SK-N-SH (cell line): ENCODE results near the gene DEPDC1B. TPM values are rescaled to one million over a fixed set of nuclear protein-coding genes. Genes with fewer than 3 reads are reported as not detected.
"Not testable (repeated sequence)": the region's sequence is repeated elsewhere in the genome, so short reads cannot be mapped to it uniquely, and the experiment has no call there.

Source experiments
- CTCF ChIA-PET: fragments of 300-600, 350-600 bp; formaldehyde crosslinking; extraction: SDS; loops from one replicate; lab custom pipeline; 2021; lab: Yijun Ruan, JAX
- POLR2A ChIA-PET: fragments of 350-600 bp; sonication (Branson Sonifier 250); formaldehyde crosslinking; extraction: SDS; loops from one replicate; lab custom pipeline; 2020; ENCODE audit warnings: antibody characterized with exemption, inconsistent platforms; lab: Yijun Ruan, JAX
- DNase-seq: peaks from one replicate; pipeline ENCODE4 v3.0.0; 2012
- H2AFZ ChIP-seq: fragments of 200-600 bp; sonication (generic); 2 replicates; pipeline ENCODE4 v1.8.1; 2016; ENCODE audit warnings: antibody characterized with exemption, mild to moderate bottlenecking, low read depth
- H3F3A ChIP-seq: fragments of 200-600 bp; sonication (generic); replicated peaks from 2 replicates; pipeline ENCODE3; 2016; ENCODE audit warnings: antibody characterized with exemption, mild to moderate bottlenecking; ENCODE audit not compliant: insufficient read depth
- H3K27ac ChIP-seq, 2 experiments: fragments of 200-500 bp in 1 of 2; fragments of 200-600 bp in 1 of 2; sonication (Bioruptor generic) in 1 of 2; sonication (generic), shearing (Covaris generic) in 1 of 2; 2 replicates each; pipeline versions ENCODE4 v1.5.1 to v1.6.1; 2014 to 2016; ENCODE audit warnings: low read depth in 2 of 2, inconsistent platforms in 1 of 2, low read length in 1 of 2, mild to moderate bottlenecking in 1 of 2, mixed read lengths in 1 of 2
- H3K27me3 ChIP-seq: fragments of 200-600 bp; sonication (generic), shearing (Covaris generic); 2 replicates; pipeline ENCODE4 v1.6.1; 2016; ENCODE audit warnings: mixed run types; ENCODE audit not compliant: insufficient read depth
- H3K36me3 ChIP-seq, 2 experiments: fragments of 200-500 bp in 1 of 2; fragments of 200-600 bp in 1 of 2; sonication (Bioruptor generic) in 1 of 2; sonication (generic) in 1 of 2; replicated peaks in 1 of 2; 2 replicates each; pipeline versions ENCODE3 to v1.5.1; 2014 to 2016; ENCODE audit warnings: low read length in 1 of 2, mild to moderate bottlenecking in 1 of 2; ENCODE audit not compliant: insufficient read depth in 2 of 2, control insufficient read depth in 1 of 2
- H3K4me1 ChIP-seq, 2 experiments: fragments of 200-500 bp in 1 of 2; fragments of 200-600 bp in 1 of 2; sonication (Bioruptor generic) in 1 of 2; sonication (generic), shearing (Covaris generic) in 1 of 2; 2 replicates each; pipeline versions ENCODE4 v1.5.1 to v1.6.1; 2014 to 2016; ENCODE audit warnings: low read depth in 1 of 2, low read length in 1 of 2, mixed run types in 1 of 2; ENCODE audit not compliant: insufficient read depth in 2 of 2, control insufficient read depth in 1 of 2
- H3K4me2 ChIP-seq: fragments of 200-600 bp; sonication (generic), shearing (Covaris generic); 2 replicates; pipeline ENCODE4 v1.6.1; 2017; ENCODE audit warnings: mixed run types
- H3K4me3 ChIP-seq, 2 experiments: fragments of 200-500 bp in 1 of 2; fragments of 200-600 bp in 1 of 2; sonication (Bioruptor generic) in 1 of 2; sonication (generic), shearing (Covaris generic) in 1 of 2; 2 replicates each; pipeline versions ENCODE4 v1.5.1 to v1.8.1; 2014 to 2016; ENCODE audit warnings: low read depth in 2 of 2, inconsistent platforms in 1 of 2, low read length in 1 of 2, mild to moderate bottlenecking in 1 of 2, mixed read lengths in 1 of 2, moderate library complexity in 1 of 2
- H3K79me2 ChIP-seq: fragments of 200-600 bp; sonication (generic); 2 replicates; pipeline ENCODE4 v1.8.1; 2017; ENCODE audit warnings: mild to moderate bottlenecking; ENCODE audit not compliant: insufficient read depth
- H3K9ac ChIP-seq: fragments of 200-600 bp; sonication (generic); 2 replicates; pipeline ENCODE4 v1.6.1; 2017; ENCODE audit warnings: mixed run types
- H3K9me2 ChIP-seq: fragments of 200-600 bp; sonication (generic); 2 replicates; pipeline ENCODE4 v1.6.1; 2017; ENCODE audit warnings: mixed run types
- H3K9me3 ChIP-seq: fragments of 200-600 bp; sonication (generic); 2 replicates; pipeline ENCODE4 v1.6.1; 2017; ENCODE audit warnings: mixed run types, mild to moderate bottlenecking, moderate library complexity
- H4K20me1 ChIP-seq: fragments of 200-600 bp; sonication (generic); 2 replicates; pipeline ENCODE4 v1.6.1; 2017; ENCODE audit warnings: mild to moderate bottlenecking, mixed run types; ENCODE audit not compliant: insufficient read depth
- ELF1 ChIP-seq: IDR thresholded peaks from 2 replicates; pipeline ENCODE4 v1.4.0; 2012
- EP300 ChIP-seq, 2 experiments: IDR thresholded peaks; 2 replicates each; pipeline versions ENCODE4 v1.4.0 to v1.6.1; 2012; ENCODE audit warnings: borderline replicate concordance in 1 of 2, low read depth in 1 of 2, low read length in 1 of 2
- EZH2phosphoT487 ChIP-seq: fragments of 200-600 bp; sonication (generic); IDR thresholded peaks from 2 replicates; pipeline ENCODE4 v1.6.1; 2017; ENCODE audit warnings: low read depth, mixed run types, mild to moderate bottlenecking, antibody characterized with exemption, moderate library complexity, borderline replicate concordance
- FOXJ3 ChIP-seq: sonication (generic); formaldehyde crosslinking; IDR thresholded peaks from 2 replicates; pipeline ENCODE4 v1.5.1; 2020; ENCODE audit warnings: mild to moderate bottlenecking, missing genetic modification reagents
- FOXM1 ChIP-seq: IDR thresholded peaks from 2 replicates; pipeline ENCODE4 v1.4.0; 2012; ENCODE audit warnings: low read depth, mild to moderate bottlenecking
- GATA2 ChIP-seq: sonication (generic); formaldehyde crosslinking; IDR thresholded peaks from 2 replicates; pipeline ENCODE4 v1.5.0; 2020; ENCODE audit warnings: mild to moderate bottlenecking, missing genetic modification reagents
- JUND ChIP-seq: IDR thresholded peaks from 2 replicates; pipeline ENCODE4 v1.4.0; 2012
- MEF2A ChIP-seq: IDR thresholded peaks from 2 replicates; pipeline ENCODE4 v1.4.0; 2012; ENCODE audit warnings: low read depth, borderline replicate concordance
- MXI1 ChIP-seq: IDR thresholded peaks from 2 replicates; pipeline ENCODE4 v1.6.1; 2012; ENCODE audit warnings: mild to moderate bottlenecking, low read depth, low read length, improper control_type of control experiment
- NFIC ChIP-seq: IDR thresholded peaks from 2 replicates; pipeline ENCODE4 v1.4.0; 2012; ENCODE audit warnings: borderline replicate concordance
- RCOR1 ChIP-seq: fragments of 150-350 bp; IDR thresholded peaks from 2 replicates; pipeline ENCODE4 v1.6.1; 2017; ENCODE audit warnings: antibody characterized with exemption, low read length
- RFX5 ChIP-seq: IDR thresholded peaks from 2 replicates; pipeline ENCODE4 v1.6.1; 2012; ENCODE audit warnings: mild to moderate bottlenecking, improper control_type of control experiment, low read length
- SIN3A ChIP-seq: IDR thresholded peaks from 2 replicates; pipeline ENCODE4 v1.6.1; 2012; ENCODE audit warnings: low read depth, mild to moderate bottlenecking, low read length, moderate library complexity, borderline replicate concordance
- TAF1 ChIP-seq: IDR thresholded peaks from 2 replicates; pipeline ENCODE4 v1.6.1; 2012; ENCODE audit warnings: low read depth, mild to moderate bottlenecking, low read length, moderate library complexity, borderline replicate concordance
- WGBS: methylation state at CpG from one replicate; pipeline ENCODE4 v1.1.6; 2017; ENCODE audit warnings: low lambda C conversion rate; 5-methylcytosine and 5-hydroxymethylcytosine counted together
- polyA plus RNA-seq, 3 experiments: library from polyadenylated mRNA; depleted of rRNA; stranded (reverse); fragments of >200 nt; gene quantifications; 2 replicates each; pipeline ENCODE4 v1.2.3, GENCODE V29; 2012
- TF ChIP-seq, protein P1 (sequence below): fragments of 150-350 bp; IDR thresholded peaks from 2 replicates; pipeline ENCODE4 v1.6.1; 2016; ENCODE audit warnings: mild to moderate bottlenecking, low read depth, low read length

DEPDC1B gene
- polyA plus RNA-seq, 1 of the 3 experiments (the other 2 are of a cell fraction): 4.7 TPM

DNA sequence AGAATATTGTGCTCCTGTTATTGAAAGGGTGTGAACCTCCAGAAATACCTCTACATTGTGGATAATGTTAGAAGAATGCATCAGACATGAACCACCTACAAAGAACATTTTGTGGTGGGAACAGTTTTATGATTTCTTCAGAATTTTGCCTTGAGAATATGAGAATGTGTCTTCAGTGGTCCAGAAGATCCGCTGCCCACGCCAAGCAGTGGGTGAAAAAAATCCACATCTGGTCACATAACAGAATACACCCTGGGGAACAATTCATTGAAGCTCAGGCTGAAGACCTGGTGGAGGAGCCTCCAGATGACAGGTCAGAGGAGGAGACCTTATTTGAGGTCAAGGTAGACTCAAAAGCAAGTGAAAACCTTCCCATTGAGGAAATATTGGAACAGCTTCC lies 69.1 kb downstream of the DEPDC1B start:
- Histone ChIP-seq H3K36me3 (peaks cover 0 to 3% of the 10 kb centered on the region in 2 experiments), H3K9ac (no peak overlapping the region), H3F3A (peaks cover 5% of the 10 kb centered on the region), H3K27ac (no peak overlapping the region), H4K20me1 (no peaks in the 10 kb centered on the region), H3K4me3 (no peak overlapping the region), H3K9me2 (no peaks in the 10 kb centered on the region), H3K9me3 (no peaks in the 10 kb centered on the region), H2AFZ (no peak overlapping the region), H3K79me2 (no peaks in the 10 kb centered on the region), H3K4me1 (peaks cover 0 to 3% of the 10 kb centered on the region in 2 experiments; a peak in 2 of 4 replicates), H3K27me3 (no peaks in the 10 kb centered on the region), H3K4me2 (no peak overlapping the region)
- WGBS: 92% methylated on average over 2 of the region's 2 CpGs
- TF ChIP-seq FOXJ3 (CRISPR knock-in tag): no peak
- CTCF ChIA-PET: interaction anchor here (1.3 kb wide), 1 partner anchor 38 kb away, joined by 3 read pairs; no protein-coding TSS in a partner anchor
- POLR2A ChIA-PET: no interaction called here
- no peak for DNase-seq

GRCh38 chr5:60630179-60630578 lies 69.8 kb downstream of the DEPDC1B start:
- CTCF ChIA-PET: interaction anchor here (0.6 kb wide), 1 partner anchor 40 kb away, joined by 3 read pairs; no protein-coding TSS in a partner anchor
- H3K27ac ChIP-seq: no peak overlapping the region
- H3K4me2 ChIP-seq: no peak overlapping the region

DNA sequence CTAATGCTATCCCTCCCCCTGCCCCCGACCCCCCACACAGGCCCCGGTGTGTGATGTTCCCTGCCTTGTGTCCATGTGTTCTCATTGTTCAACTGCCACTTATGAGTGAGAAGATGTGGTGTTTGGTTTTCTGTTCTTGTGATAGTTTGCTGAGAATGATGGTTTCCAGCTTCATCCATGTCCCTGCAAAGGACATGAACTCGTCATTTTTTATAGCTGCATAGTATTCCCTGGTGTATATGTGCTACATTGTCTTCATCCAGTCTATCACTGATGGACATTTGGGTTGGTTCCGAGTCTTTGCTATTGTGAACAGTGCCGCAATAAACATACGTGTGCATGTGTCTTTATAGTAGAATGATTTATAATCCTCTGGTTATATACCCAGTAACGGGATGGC lies 75.1 kb downstream of the DEPDC1B start:
- POLR2A ChIA-PET, DNase-seq, H3K9me3 ChIP-seq, H3K79me2 ChIP-seq, H3K9ac ChIP-seq, H3K4me3 ChIP-seq, H3K4me2 ChIP-seq, H4K20me1 ChIP-seq, H3K27me3 ChIP-seq, H3K36me3 ChIP-seq, H3K4me1 ChIP-seq, H3K9me2 ChIP-seq, H3F3A ChIP-seq, H2AFZ ChIP-seq, H3K27ac ChIP-seq: not testable (repeated sequence)
- 93% methylated on average over 7 of the region's 7 CpGs for WGBS
- CTCF ChIA-PET: interaction anchor here (1.3 kb wide), 1 partner anchor 811 kb away, joined by 3 read pairs; no protein-coding TSS in a partner anchor

More at GRCh38 chr5:60630179-60630578, 69.8 kb downstream of the DEPDC1B start:
- POLR2A ChIA-PET: no interaction called here
- H3K9ac ChIP-seq: no peak overlapping the region
- H3K79me2 ChIP-seq: no peaks in the 10 kb centered on the region
- H3K9me2 ChIP-seq: no peaks in the 10 kb centered on the region
- no peaks in the 10 kb centered on the region for H4K20me1 ChIP-seq
- DNase-seq: no peak
- no peaks in the 10 kb centered on the region for H3K9me3 ChIP-seq
- no peak overlapping the region for H2AFZ ChIP-seq
- H3K4me3 ChIP-seq: no peak overlapping the region
- peaks cover 0 to 3% of the 10 kb centered on the region in 2 experiments for H3K36me3 ChIP-seq
- no peaks in the 10 kb centered on the region for H3K27me3 ChIP-seq
- WGBS: 94% methylated on average over 8 of the region's 8 CpGs
- TF ChIP-seq GATA2 (CRISPR knock-in tag) (no peak), TAF1 (no peak), MEF2A (no peak), EP300 (IDR thresholded peaks at IDR 0.05; ENCODE audit: borderline replicate concordance in 1 of 2, low read depth in 1 of 2, low read length in 1 of 2) (no peak), FOXJ3 (CRISPR knock-in tag) (no peak), NFIC (no peak), RCOR1 (no peak), SIN3A (no peak), ELF1 (no peak), JUND (no peak), FOXM1 (no peak), EZH2phosphoT487 (no peak), RFX5 (no peak), MXI1 (no peak)
- TF ChIP-seq, protein P1, sequence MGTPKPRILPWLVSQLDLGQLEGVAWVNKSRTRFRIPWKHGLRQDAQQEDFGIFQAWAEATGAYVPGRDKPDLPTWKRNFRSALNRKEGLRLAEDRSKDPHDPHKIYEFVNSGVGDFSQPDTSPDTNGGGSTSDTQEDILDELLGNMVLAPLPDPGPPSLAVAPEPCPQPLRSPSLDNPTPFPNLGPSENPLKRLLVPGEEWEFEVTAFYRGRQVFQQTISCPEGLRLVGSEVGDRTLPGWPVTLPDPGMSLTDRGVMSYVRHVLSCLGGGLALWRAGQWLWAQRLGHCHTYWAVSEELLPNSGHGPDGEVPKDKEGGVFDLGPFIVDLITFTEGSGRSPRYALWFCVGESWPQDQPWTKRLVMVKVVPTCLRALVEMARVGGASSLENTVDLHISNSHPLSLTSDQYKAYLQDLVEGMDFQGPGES: no peak
- H3F3A ChIP-seq: no peaks in the 10 kb centered on the region
- peaks cover 0 to 3% of the 10 kb centered on the region in 2 experiments; a peak in 2 of 4 replicates for H3K4me1 ChIP-seq

GRCh38 chr5:60620752-60621151 lies 79.2 kb downstream of the DEPDC1B start:
- H3K36me3 ChIP-seq, H3K27me3 ChIP-seq, DNase-seq, H3K27ac ChIP-seq, H3K9me3 ChIP-seq, H3K9ac ChIP-seq, CTCF ChIA-PET, H4K20me1 ChIP-seq, H3K9me2 ChIP-seq, H2AFZ ChIP-seq, H3F3A ChIP-seq, POLR2A ChIA-PET, H3K4me1 ChIP-seq, H3K79me2 ChIP-seq, H3K4me3 ChIP-seq, H3K4me2 ChIP-seq: not testable (repeated sequence)
- 90% methylated on average over 3 of the region's 3 CpGs for WGBS
